Keratinocyte (primary cell): Measurements from ENCODE around the gene PLEKHA6. TPM values are rescaled to one million over a fixed set of nuclear protein-coding genes. Genes with fewer than 3 reads are reported as not detected.
A peak's percentile ranks its signal among the peaks of the same experiment; 100 is the strongest.

Source experiments
- DNase-seq: peaks from one replicate; pipeline ENCODE4 v3.0.0-alpha.2; 2011; ENCODE audit warnings: low read depth, missing footprints, low spot score
- FAIRE-seq: peaks from 2 replicates; lab custom pipeline; 2011; peaks lifted over from hg19 to GRCh38; lab: Jason Lieb, UNC
- H2AFZ ChIP-seq: 2 replicates; pipeline ENCODE4 v1.6.0; 2012; ENCODE audit warnings: low read length, control low read depth, inconsistent platforms; ENCODE audit not compliant: control insufficient read depth
- H3K27ac ChIP-seq: 2 replicates; pipeline ENCODE4 v1.5.1; 2011; ENCODE audit warnings: low read length; ENCODE audit not compliant: control insufficient read depth, insufficient read depth
- H3K27me3 ChIP-seq: 3 replicates; pipeline ENCODE4 v1.6.0; 2011; ENCODE audit warnings: low read length; ENCODE audit not compliant: control insufficient read depth, insufficient read depth; ENCODE audit errors: extremely low read depth
- H3K36me3 ChIP-seq, 2 experiments: 2 replicates in 1 of 2; 3 replicates in 1 of 2; pipeline ENCODE4 v1.5.1; 2011; ENCODE audit warnings: low read length in 2 of 2, mild to moderate bottlenecking in 1 of 2; ENCODE audit not compliant: control insufficient read depth in 2 of 2, insufficient read depth in 2 of 2; ENCODE audit errors: extremely low read depth in 1 of 2
- H3K4me1 ChIP-seq: 3 replicates; pipeline ENCODE4 v1.5.1; 2011; ENCODE audit warnings: low read length; ENCODE audit not compliant: control insufficient read depth, insufficient read depth; ENCODE audit errors: extremely low read depth
- H3K4me2 ChIP-seq: 3 replicates; pipeline ENCODE4 v1.6.0; 2011; ENCODE audit warnings: low read depth, low read length; ENCODE audit not compliant: control insufficient read depth, insufficient read depth; ENCODE audit errors: extremely low read depth
- H3K4me3 ChIP-seq, 3 experiments: fragments of 200-600 bp in 1 of 3; sonication (generic) in 1 of 3; 2 replicates in 2 of 3; 3 replicates in 1 of 3; pipeline ENCODE4 v1.5.1; 2011 to 2016; ENCODE audit warnings: low read length in 3 of 3, mild to moderate bottlenecking in 3 of 3, control low read depth in 2 of 3, inconsistent platforms in 1 of 3, low read depth in 1 of 3, mixed read lengths in 1 of 3, mixed run types in 1 of 3, moderate library complexity in 1 of 3; ENCODE audit not compliant: control insufficient read depth in 2 of 3, insufficient read depth in 2 of 3; ENCODE audit errors: extremely low read depth in 1 of 3
- H3K79me2 ChIP-seq: 2 replicates; pipeline ENCODE4 v1.6.0; 2012; ENCODE audit warnings: low read length; ENCODE audit not compliant: control insufficient read depth, insufficient read depth
- H3K9ac ChIP-seq: 3 replicates; pipeline ENCODE4 v1.6.0; 2011; ENCODE audit warnings: low read length; ENCODE audit not compliant: control insufficient read depth, insufficient read depth; ENCODE audit errors: extremely low read depth
- H3K9me1 ChIP-seq: 3 replicates; pipeline ENCODE4 v1.6.0; 2011; ENCODE audit warnings: low read length; ENCODE audit not compliant: control insufficient read depth, insufficient read depth; ENCODE audit errors: extremely low read depth
- H3K9me3 ChIP-seq: 2 replicates; pipeline ENCODE4 v1.5.1; 2012; ENCODE audit warnings: low read depth, low read length; ENCODE audit not compliant: control insufficient read depth
- H4K20me1 ChIP-seq: 3 replicates; pipeline ENCODE4 v1.6.0; 2011; ENCODE audit warnings: low read length; ENCODE audit not compliant: control insufficient read depth, insufficient read depth; ENCODE audit errors: extremely low read depth
- CTCF ChIP-seq, 3 experiments: IDR thresholded peaks in 1 of 3; conservative IDR thresholded peaks in 1 of 3; optimal IDR thresholded peaks in 1 of 3; 2 replicates in 2 of 3; 3 replicates in 1 of 3; pipeline versions ENCODE3 to v1.5.1; 2011; ENCODE audit warnings: low read length in 3 of 3, mild to moderate bottlenecking in 3 of 3, moderate library complexity in 2 of 3, control low read depth in 1 of 3, inconsistent platforms in 1 of 3; ENCODE audit not compliant: insufficient read depth in 2 of 3; ENCODE audit errors: extremely low read depth in 1 of 3
- EZH2 ChIP-seq: IDR thresholded peaks from one replicate; pipeline ENCODE4 v1.6.1; 2012; ENCODE audit warnings: inconsistent platforms, mild to moderate bottlenecking, low read length, moderate library complexity
- dilution Hi-C: fragments of 300-500 bp; cut with MboI; formaldehyde crosslinking; loops from one replicate; pipeline ENCODE4 v1.7.0; 2020; ENCODE audit warnings: low sequenced_read_pairs; ENCODE audit not compliant: extremely low pct_ligation_motif_present
- polyA plus RNA-seq, 5 experiments: library from polyadenylated mRNA; depleted of rRNA in 3 of 5; stranded (reverse) in 3 of 5; stranded (forward) in 1 of 5; unstranded in 1 of 5; fragments of >200 nt; gene quantifications; 1 replicate in 1 of 5; 2 replicates in 3 of 5; 3 replicates in 1 of 5; pipeline versions ENCODE4 v1.2.1 to v1.2.3, GENCODE V29; 2011 to 2012; ENCODE audit warnings: missing spikeins in 2 of 5, low read depth in 1 of 5, low replicate concordance in 1 of 5

PLEKHA6 gene
- polyA plus RNA-seq, 1 donor (not counting 4 experiments of a cell fraction or from before 2014, with no cell fraction given) = 1.5 TPM

GRCh38 chr1:204398197-204399125 lies 38.7 kb upstream of the PLEKHA6 start:
- dilution Hi-C loops = no loop called here
- Histone ChIP-seq H2AFZ (no peak overlapping the region), H3K27me3 (no peaks in the 10 kb centered on the region), H3K4me1 (no peaks in the 10 kb centered on the region), H3K9me3 (no peaks in the 10 kb centered on the region), H3K4me2 (no peak overlapping the region), H3K36me3 (peaks cover 5 to 7% of the 10 kb centered on the region in 2 experiments), H3K9me1 (no peaks in the 10 kb centered on the region), H3K79me2 (peaks cover 2% of the 10 kb centered on the region), H3K27ac (no peak overlapping the region), H4K20me1 (no peaks in the 10 kb centered on the region), H3K4me3 (no peak overlapping the region), H3K9ac (no peak overlapping the region)
- peak; percentile 74 for FAIRE-seq
- peak; percentile 67 for DNase-seq
- TF ChIP-seq EZH2 = no peak
- TF ChIP-seq CTCF (optimal IDR thresholded peaks at IDR 0.05 in 1 of 3, IDR thresholded peaks at IDR 0.05 in 1 of 3, conservative IDR thresholded peaks at IDR 0.05 in 1 of 3; ENCODE audit: extremely low read depth in 1 of 3, insufficient read depth in 2 of 3, low read length in 3 of 3) = peak; percentile 80 to 92 (median 86)

GRCh38 chr1:204396015-204396583 lies 36.4 kb upstream of the PLEKHA6 start:
- FAIRE-seq (no peak), DNase-seq (no peak)
- H3K4me2 ChIP-seq = no peak overlapping the region

More at GRCh38 chr1:204396015-204396583, 36.4 kb upstream of the PLEKHA6 start:
- no peak for TF ChIP-seq EZH2
- no peak for TF ChIP-seq CTCF (optimal IDR thresholded peaks at IDR 0.05 in 1 of 3, IDR thresholded peaks at IDR 0.05 in 1 of 3, conservative IDR thresholded peaks at IDR 0.05 in 1 of 3; ENCODE audit: extremely low read depth in 1 of 3, insufficient read depth in 2 of 3, low read length in 3 of 3)
- no peaks in the 10 kb centered on the region for H3K4me1 ChIP-seq
- H3K9me1 ChIP-seq = no peaks in the 10 kb centered on the region
- H3K4me3 ChIP-seq = no peak overlapping the region
- no peak overlapping the region for H3K9ac ChIP-seq
- H3K36me3 ChIP-seq = peaks cover 0 to 7% of the 10 kb centered on the region in 2 experiments
- H3K27ac ChIP-seq = no peak overlapping the region
- dilution Hi-C loops = no loop called here
- H4K20me1 ChIP-seq = no peaks in the 10 kb centered on the region
- no peaks in the 10 kb centered on the region for H3K79me2 ChIP-seq
- no peaks in the 10 kb centered on the region for H3K9me3 ChIP-seq
- no peaks in the 10 kb centered on the region for H3K27me3 ChIP-seq
- H2AFZ ChIP-seq = no peak overlapping the region
